ENCODE results near the gene SLK. TPM values are rescaled to one million over a fixed set of nuclear protein-coding genes. Genes with fewer than 3 reads are reported as not detected.

The SLK gene
- total RNA-seq, 3 donors from 2014 or later = 45.7 to 75.8 (median 46.7) TPM

DNA sequence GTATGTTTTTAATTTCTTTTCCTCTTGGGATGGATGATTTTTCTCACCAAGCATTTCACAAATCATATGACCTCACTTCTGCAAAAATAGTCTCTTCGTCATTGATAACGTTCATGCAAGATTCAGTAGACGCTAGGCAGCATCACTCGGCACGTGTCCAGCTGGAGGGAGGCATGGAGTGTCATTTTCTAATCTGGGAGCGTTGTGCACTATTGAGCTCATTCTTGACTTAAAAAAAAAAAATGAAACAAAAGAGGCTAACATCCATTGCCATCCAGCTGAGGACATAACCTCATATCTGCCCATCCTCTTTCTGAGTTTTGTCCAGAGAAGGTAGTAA is 62.6 kb downstream of the SLK start:
- Histone ChIP-seq H3K4me3 (no peak overlapping the region), H3K4me1 (ENCODE audit: low read depth) (no peaks in the 10 kb centered on the region), H3K36me3 (ENCODE audit: low read depth) (no peaks in the 10 kb centered on the region), H3K9me3 (no peaks in the 10 kb centered on the region)
- TF ChIP-seq, protein P1, sequence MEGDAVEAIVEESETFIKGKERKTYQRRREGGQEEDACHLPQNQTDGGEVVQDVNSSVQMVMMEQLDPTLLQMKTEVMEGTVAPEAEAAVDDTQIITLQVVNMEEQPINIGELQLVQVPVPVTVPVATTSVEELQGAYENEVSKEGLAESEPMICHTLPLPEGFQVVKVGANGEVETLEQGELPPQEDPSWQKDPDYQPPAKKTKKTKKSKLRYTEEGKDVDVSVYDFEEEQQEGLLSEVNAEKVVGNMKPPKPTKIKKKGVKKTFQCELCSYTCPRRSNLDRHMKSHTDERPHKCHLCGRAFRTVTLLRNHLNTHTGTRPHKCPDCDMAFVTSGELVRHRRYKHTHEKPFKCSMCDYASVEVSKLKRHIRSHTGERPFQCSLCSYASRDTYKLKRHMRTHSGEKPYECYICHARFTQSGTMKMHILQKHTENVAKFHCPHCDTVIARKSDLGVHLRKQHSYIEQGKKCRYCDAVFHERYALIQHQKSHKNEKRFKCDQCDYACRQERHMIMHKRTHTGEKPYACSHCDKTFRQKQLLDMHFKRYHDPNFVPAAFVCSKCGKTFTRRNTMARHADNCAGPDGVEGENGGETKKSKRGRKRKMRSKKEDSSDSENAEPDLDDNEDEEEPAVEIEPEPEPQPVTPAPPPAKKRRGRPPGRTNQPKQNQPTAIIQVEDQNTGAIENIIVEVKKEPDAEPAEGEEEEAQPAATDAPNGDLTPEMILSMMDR (IDR thresholded peaks at IDR 0.05) = no peak
- ATAC-seq = no peak
- no peak for DNase-seq
- intact Hi-C loops (cut with DNase I, micrococcal nuclease) = no loop called here

DNA sequence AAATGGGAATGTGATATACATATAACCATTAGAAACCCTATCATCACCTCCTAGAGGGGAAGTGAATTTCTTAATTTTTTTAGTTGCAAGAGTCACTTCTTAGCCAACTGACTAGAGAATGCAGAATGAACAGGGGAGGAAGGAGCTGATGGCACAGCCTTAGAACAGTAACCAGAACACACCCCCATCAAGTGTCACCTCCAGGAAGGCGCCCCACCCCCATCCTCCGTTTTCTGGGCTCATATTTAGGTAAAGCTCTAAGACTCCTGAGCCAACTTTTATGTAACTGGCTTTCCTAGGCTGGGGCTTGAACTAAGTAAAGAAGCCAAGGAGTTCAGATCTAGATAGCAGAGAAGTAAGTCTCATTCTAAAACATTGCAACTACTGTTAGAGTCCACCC is 64.7 kb downstream of the SLK start:
- Histone ChIP-seq H3K4me3 (no peak overlapping the region), H3K36me3 (ENCODE audit: low read depth) (no peaks in the 10 kb centered on the region), H3K9me3 (no peaks in the 10 kb centered on the region), H3K4me1 (ENCODE audit: low read depth) (no peaks in the 10 kb centered on the region)
- intact Hi-C loops (cut with DNase I, micrococcal nuclease) = no loop called here
- ATAC-seq = no peak
- TF ChIP-seq, protein P1 (IDR thresholded peaks at IDR 0.05) = no peak
- DNase-seq = no peak

DNA sequence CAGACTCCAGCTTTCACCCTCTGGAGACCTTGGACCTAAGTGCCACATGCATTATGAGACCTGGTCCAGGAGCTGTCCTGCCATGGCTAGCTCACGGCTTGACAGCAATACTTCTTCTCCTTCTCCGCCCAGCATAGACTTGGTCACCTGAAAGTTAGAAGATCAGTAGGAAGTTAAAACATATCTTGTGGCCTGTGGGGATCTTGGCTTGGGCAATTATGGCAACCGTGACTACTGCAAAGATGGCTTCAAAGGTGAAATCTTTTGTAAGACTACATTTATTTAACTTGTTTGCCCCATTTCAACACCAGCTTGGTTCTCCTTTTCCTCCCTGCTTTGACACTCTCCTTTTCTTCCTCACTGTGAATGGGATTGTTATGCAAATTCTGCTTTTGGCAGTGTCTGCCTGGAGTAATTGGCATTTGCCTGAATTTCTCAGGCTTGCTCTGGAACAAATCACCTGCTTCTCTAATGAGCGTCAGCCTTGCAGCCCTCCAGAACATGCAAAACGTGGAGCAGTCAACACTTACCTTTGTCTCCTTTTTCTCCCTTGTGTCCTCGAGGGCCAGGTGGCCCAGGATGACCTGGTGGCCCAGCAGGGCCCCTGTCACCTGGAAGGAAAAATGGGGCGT is 65.3 kb downstream of the SLK start:
- H3K9me3 ChIP-seq = no peaks in the 10 kb centered on the region
- H3K36me3 ChIP-seq (ENCODE audit: low read depth) = no peaks in the 10 kb centered on the region
- H3K4me3 ChIP-seq = no peak overlapping the region
- ATAC-seq (no peak), DNase-seq (no peak)
- TF ChIP-seq, protein P1 (IDR thresholded peaks at IDR 0.05) = no peak
- H3K4me1 ChIP-seq (ENCODE audit: low read depth) = no peaks in the 10 kb centered on the region
- intact Hi-C loops (cut with DNase I, micrococcal nuclease) = no loop called here

DNA sequence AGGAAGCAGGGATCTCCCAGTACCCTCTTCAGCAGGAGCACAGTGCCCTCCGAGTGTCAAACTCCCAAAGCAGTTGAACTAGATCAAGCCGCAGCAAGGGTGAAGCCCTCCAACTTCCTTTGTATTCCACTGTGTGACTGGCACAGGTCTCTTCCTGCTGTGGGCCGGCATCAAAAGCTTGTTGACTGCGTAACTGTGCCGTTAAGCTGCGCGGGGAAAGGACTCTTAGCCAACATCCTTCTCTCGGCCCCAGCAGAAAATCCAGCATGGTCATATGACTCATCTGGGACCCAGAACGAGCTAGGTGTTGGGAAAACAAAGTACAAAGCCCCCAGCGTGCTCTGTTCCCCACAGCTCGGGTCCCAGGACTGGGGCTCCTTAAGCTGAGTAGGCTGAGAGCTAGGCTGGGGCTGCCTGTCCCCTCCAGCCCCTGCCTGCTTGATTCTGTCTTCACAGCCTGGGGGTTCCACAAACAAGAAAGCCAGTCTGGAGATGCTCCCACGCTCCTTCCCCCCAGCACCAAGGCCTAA is 66.5 kb downstream of the SLK start:
- no peaks in the 10 kb centered on the region for H3K36me3 ChIP-seq (ENCODE audit: low read depth)
- H3K4me1 ChIP-seq (ENCODE audit: low read depth) = no peaks in the 10 kb centered on the region
- intact Hi-C loops (cut with DNase I, micrococcal nuclease) = no loop called here
- no peaks in the 10 kb centered on the region for H3K9me3 ChIP-seq
- TF ChIP-seq, protein P1 (IDR thresholded peaks at IDR 0.05) = no peak
- DNase-seq (no peak), ATAC-seq (no peak)
- H3K4me3 ChIP-seq = no peak overlapping the region

DNA sequence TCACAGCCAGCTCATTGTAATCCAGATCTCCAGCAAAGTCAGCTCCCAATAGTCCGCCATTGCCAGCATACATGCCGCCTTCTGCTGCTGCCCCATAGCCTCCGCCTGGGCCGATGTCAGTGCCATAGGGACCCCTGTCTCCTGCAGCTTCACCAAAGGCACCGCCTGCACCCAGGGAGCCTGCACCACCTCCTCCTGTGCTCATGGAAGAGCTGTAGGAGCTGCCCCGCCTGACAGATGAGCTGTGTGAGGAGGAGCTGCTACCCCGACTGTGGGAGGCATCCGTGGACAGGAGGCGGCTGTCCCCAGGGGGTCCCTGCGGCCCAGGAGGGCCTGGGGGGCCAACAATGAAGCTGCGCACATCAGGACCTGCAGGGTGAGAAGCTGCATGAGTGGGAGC is 67.0 kb downstream of the SLK start:
- intact Hi-C loops (cut with DNase I, micrococcal nuclease) = no loop called here
- H3K4me3 ChIP-seq = no peak overlapping the region
- TF ChIP-seq, protein P1 (IDR thresholded peaks at IDR 0.05) = no peak
- H3K9me3 ChIP-seq = no peaks in the 10 kb centered on the region
- H3K4me1 ChIP-seq (ENCODE audit: low read depth) = no peaks in the 10 kb centered on the region
- DNase-seq (no peak), ATAC-seq (no peak)
- H3K36me3 ChIP-seq (ENCODE audit: low read depth) = no peaks in the 10 kb centered on the region
